ENCODE measurements around the gene UBR3. TPM values are rescaled to one million over a fixed set of nuclear protein-coding genes. Genes with fewer than 3 reads are reported as not detected.

The UBR3 gene
- total RNA-seq, 1 experiment from 2014 or later, result 48.9 TPM

GRCh38 chr2:170044751-170045478 lies 217.7 kb downstream of the UBR3 start:
- H3K36me3 ChIP-seq (ENCODE audit: insufficient read depth, low read length, poor library complexity, severe bottlenecking), result no peaks in the 10 kb centered on the region
- H3K4me3 ChIP-seq (ENCODE audit: low read depth, low read length, poor library complexity, severe bottlenecking), result no peak overlapping the region
- TF ChIP-seq CTCF (conservative IDR thresholded peaks at IDR 0.05; ENCODE audit: low read depth, low read length) (no peak), EZH2 (IDR thresholded peaks at IDR 0.05; ENCODE audit: borderline replicate concordance, low read depth, low read length, poor library complexity, severe bottlenecking) (no peak)
- no peaks in the 10 kb centered on the region for H3K9me3 ChIP-seq (ENCODE audit: low read depth, low read length, poor library complexity, severe bottlenecking)
- no peak for DNase-seq (ENCODE audit: low spot score)
- no peak overlapping the region for H3K27ac ChIP-seq (ENCODE audit: low read depth, low read length, poor library complexity, severe bottlenecking)
- BruUV-seq (replicated peaks), result no TSS peak
- intact Hi-C loops (cut with micrococcal nuclease; ENCODE audit: unreplicated experiment), result no loop called here
- H3K27me3 ChIP-seq (replicated peaks; ENCODE audit: insufficient read depth, low read depth, low read length, poor library complexity), result no peaks in the 10 kb centered on the region
- H3K4me1 ChIP-seq (ENCODE audit: insufficient read depth, low read length, poor library complexity, severe bottlenecking), result peaks cover 4% of the 10 kb centered on the region
- POLR2A ChIA-PET (ENCODE audit: low non-redundant PET), result no interaction called here
- CTCF ChIA-PET, result no interaction called here

- no TSS peak for BruUV-seq (replicated peaks)
- Histone ChIP-seq H3K27me3 (replicated peaks; ENCODE audit: insufficient read depth, low read depth, low read length, poor library complexity) (no peaks in the 10 kb centered on the region), H3K9me3 (ENCODE audit: low read depth, low read length, poor library complexity, severe bottlenecking) (no peaks in the 10 kb centered on the region), H3K27ac (ENCODE audit: low read depth, low read length, poor library complexity, severe bottlenecking) (no peak overlapping the region), H3K4me1 (ENCODE audit: insufficient read depth, low read length, poor library complexity, severe bottlenecking) (no peaks in the 10 kb centered on the region), H3K4me3 (ENCODE audit: low read depth, low read length, poor library complexity, severe bottlenecking) (no peak overlapping the region), H3K36me3 (ENCODE audit: insufficient read depth, low read length, poor library complexity, severe bottlenecking) (no peaks in the 10 kb centered on the region)
- no peak for DNase-seq (ENCODE audit: low spot score)
- POLR2A ChIA-PET (ENCODE audit: low non-redundant PET), result no interaction called here
- no peak for TF ChIP-seq CTCF (conservative IDR thresholded peaks at IDR 0.05; ENCODE audit: low read depth, low read length)
- TF ChIP-seq EZH2 (IDR thresholded peaks at IDR 0.05; ENCODE audit: borderline replicate concordance, low read depth, low read length, poor library complexity, severe bottlenecking), result no peak
- CTCF ChIA-PET, result no interaction called here
- intact Hi-C loops (cut with micrococcal nuclease; ENCODE audit: unreplicated experiment), result no loop called here
Observed at GRCh38 chr2:170047331-170048065, 220.2 kb downstream of the UBR3 start.

- no TSS peak for BruUV-seq (replicated peaks)
- ChIA-PET POLR2A (ENCODE audit: low non-redundant PET) (no interaction called here), CTCF (no interaction called here)
- Histone ChIP-seq H3K27me3 (replicated peaks; ENCODE audit: insufficient read depth, low read depth, low read length, poor library complexity) (no peaks in the 10 kb centered on the region), H3K4me3 (ENCODE audit: low read depth, low read length, poor library complexity, severe bottlenecking) (no peak overlapping the region), H3K4me1 (ENCODE audit: insufficient read depth, low read length, poor library complexity, severe bottlenecking) (no peaks in the 10 kb centered on the region), H3K27ac (ENCODE audit: low read depth, low read length, poor library complexity, severe bottlenecking) (no peak overlapping the region), H3K36me3 (ENCODE audit: insufficient read depth, low read length, poor library complexity, severe bottlenecking) (no peaks in the 10 kb centered on the region), H3K9me3 (ENCODE audit: low read depth, low read length, poor library complexity, severe bottlenecking) (no peaks in the 10 kb centered on the region)
- TF ChIP-seq EZH2 (IDR thresholded peaks at IDR 0.05; ENCODE audit: borderline replicate concordance, low read depth, low read length, poor library complexity, severe bottlenecking), result no peak
- TF ChIP-seq CTCF (conservative IDR thresholded peaks at IDR 0.05; ENCODE audit: low read depth, low read length), result no peak
- no peak for DNase-seq (ENCODE audit: low spot score)
- intact Hi-C loops (cut with micrococcal nuclease; ENCODE audit: unreplicated experiment), result no loop called here
Observed at GRCh38 chr2:170052151-170052550, 224.9 kb downstream of the UBR3 start.

All from A673 (cell line).